Prostate gland (tissue), 2 donors: ENCODE results near the gene GPC5. TPM values are rescaled to one million over a fixed set of nuclear protein-coding genes. Genes with fewer than 3 reads are reported as not detected.

Experiments
- DNase-seq: peaks from one replicate; pipeline ENCODE4 v3.0.0-alpha.2; 2019; ENCODE audit warnings: low spot score
- H3K27ac ChIP-seq, 2 donors: fragments of 200-600 bp; sonication (generic); 2 replicates each; pipeline ENCODE4 v1.5.1; 2017 to 2019
- H3K27me3 ChIP-seq: fragments of 200-600 bp; sonication (generic); replicated peaks from 2 replicates; pipeline ENCODE4 v1.5.1; 2019; ENCODE audit not compliant: insufficient read depth
- H3K36me3 ChIP-seq, 2 donors: fragments of 200-600 bp; sonication (generic); 1 replicate in 1 of 2; 2 replicates in 1 of 2; pipeline versions ENCODE4 v1.5.1 to v1.8.1; 2017 to 2019
- H3K4me1 ChIP-seq: fragments of 200-600 bp; sonication (generic); replicated peaks from 2 replicates; pipeline ENCODE4 v1.5.1; 2019
- H3K4me3 ChIP-seq, 2 donors: fragments of 200-600 bp; sonication (generic); 2 replicates each; pipeline ENCODE4 v1.5.1; 2017 to 2019
- H3K9me3 ChIP-seq: fragments of 200-600 bp; sonication (generic); 2 replicates; pipeline ENCODE4 v1.5.1; 2017
- POLR2A ChIP-seq: fragments of 450-650 bp; IDR thresholded peaks from one replicate; pipeline ENCODE4 v1.6.1; 2016; ENCODE audit warnings: antibody characterized with exemption, mild to moderate bottlenecking
- POLR2AphosphoS5 ChIP-seq: sonication (generic); formaldehyde crosslinking; IDR thresholded peaks from one replicate; pipeline ENCODE4 v1.6.1; 2017; ENCODE audit warnings: antibody characterized with exemption
- WGBS: methylation state at CpG from one replicate; pipeline ENCODE4 v1.1.5; 2018; 5-methylcytosine and 5-hydroxymethylcytosine counted together
- intact Hi-C: fragments of 100-400 bp; cut with DNase I; formaldehyde crosslinking; loops from one replicate; pipeline ENCODE4 v1.14.2; 2022
- total RNA-seq, 2 donors: library from RNA; depleted of rRNA; stranded (reverse); fragments of >200 nt; gene quantifications; one replicate each; pipeline ENCODE4 v1.1.0, GENCODE V29; 2016
- TF ChIP-seq, protein P1 (sequence below), 4 experiments: fragments of 200-600 bp in 2 of 4; fragments of 450-650 bp in 2 of 4; sonication (generic) in 2 of 4; IDR thresholded peaks; 1 replicate in 3 of 4; 2 replicates in 1 of 4; pipeline ENCODE4 v1.5.1; 2016 to 2019; ENCODE audit warnings: antibody characterized with exemption in 4 of 4, mild to moderate bottlenecking in 2 of 4, moderate library complexity in 2 of 4

GPC5 gene
- total RNA-seq, 2 donors from 2014 or later = 0.23 to 35.0 TPM

DNA sequence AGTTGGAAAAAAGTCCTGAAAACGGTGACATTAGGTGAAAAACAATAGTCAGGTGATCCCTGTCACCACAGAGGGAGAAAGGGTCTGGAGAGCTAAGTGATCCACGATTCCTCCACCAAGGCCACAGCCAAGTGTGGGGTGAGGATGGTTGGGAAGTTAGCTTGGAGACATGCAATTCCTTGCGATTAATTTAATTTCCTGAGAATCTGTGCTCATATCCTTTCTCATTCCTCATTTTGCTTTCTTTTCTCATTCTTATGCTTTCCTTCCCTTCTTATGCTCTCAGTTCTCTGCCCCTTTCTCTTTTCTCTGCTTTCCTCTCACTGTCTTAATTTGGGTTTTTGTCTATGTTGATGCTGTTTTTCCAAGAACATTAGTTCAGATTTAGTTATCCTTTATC lies 68.8 kb downstream of the GPC5 start:
- TF ChIP-seq POLR2A (no peak), POLR2AphosphoS5 (no peak)
- TF ChIP-seq, protein P1, sequence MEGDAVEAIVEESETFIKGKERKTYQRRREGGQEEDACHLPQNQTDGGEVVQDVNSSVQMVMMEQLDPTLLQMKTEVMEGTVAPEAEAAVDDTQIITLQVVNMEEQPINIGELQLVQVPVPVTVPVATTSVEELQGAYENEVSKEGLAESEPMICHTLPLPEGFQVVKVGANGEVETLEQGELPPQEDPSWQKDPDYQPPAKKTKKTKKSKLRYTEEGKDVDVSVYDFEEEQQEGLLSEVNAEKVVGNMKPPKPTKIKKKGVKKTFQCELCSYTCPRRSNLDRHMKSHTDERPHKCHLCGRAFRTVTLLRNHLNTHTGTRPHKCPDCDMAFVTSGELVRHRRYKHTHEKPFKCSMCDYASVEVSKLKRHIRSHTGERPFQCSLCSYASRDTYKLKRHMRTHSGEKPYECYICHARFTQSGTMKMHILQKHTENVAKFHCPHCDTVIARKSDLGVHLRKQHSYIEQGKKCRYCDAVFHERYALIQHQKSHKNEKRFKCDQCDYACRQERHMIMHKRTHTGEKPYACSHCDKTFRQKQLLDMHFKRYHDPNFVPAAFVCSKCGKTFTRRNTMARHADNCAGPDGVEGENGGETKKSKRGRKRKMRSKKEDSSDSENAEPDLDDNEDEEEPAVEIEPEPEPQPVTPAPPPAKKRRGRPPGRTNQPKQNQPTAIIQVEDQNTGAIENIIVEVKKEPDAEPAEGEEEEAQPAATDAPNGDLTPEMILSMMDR (IDR thresholded peaks at IDR 0.05) = no peak
- no peak for DNase-seq
- H3K9me3 ChIP-seq = no peaks in the 10 kb centered on the region
- H3K4me3 ChIP-seq = no peak overlapping the region
- no peaks in the 10 kb centered on the region for H3K27me3 ChIP-seq
- H3K36me3 ChIP-seq = no peaks in the 10 kb centered on the region
- H3K4me1 ChIP-seq = no peaks in the 10 kb centered on the region
- H3K27ac ChIP-seq = no peak overlapping the region
- intact Hi-C loops = no loop called here
- WGBS = 76% methylated on average over 3 of the region's 3 CpGs

DNA sequence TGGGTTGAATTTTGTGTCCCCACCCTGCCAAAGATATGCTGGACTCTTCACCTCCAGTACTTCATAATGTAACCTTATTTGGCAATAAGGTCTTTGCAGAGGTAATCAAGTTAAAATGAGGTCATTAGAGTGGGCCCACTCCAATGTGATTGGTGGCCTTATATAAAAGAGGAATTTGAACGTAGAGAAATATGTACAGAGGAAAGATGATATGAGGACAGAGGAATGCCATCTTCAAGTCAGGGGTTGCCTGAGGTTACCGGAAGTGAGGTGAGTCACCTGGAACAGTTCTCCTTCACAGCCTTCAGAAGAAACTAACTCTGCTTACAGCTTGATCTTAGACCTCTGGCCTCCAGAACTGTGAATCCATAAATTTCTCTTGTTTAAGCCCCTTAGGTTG lies 69.9 kb downstream of the GPC5 start:
- DNase-seq = no peak
- no peak overlapping the region for H3K4me3 ChIP-seq
- H3K9me3 ChIP-seq = no peaks in the 10 kb centered on the region
- 82% methylated on average over 2 of the region's 2 CpGs for WGBS
- H3K27ac ChIP-seq = no peak overlapping the region
- TF ChIP-seq POLR2AphosphoS5 = no peak
- H3K27me3 ChIP-seq = no peaks in the 10 kb centered on the region
- no peaks in the 10 kb centered on the region for H3K4me1 ChIP-seq
- no peaks in the 10 kb centered on the region for H3K36me3 ChIP-seq
- intact Hi-C loops = no loop called here

- intact Hi-C loops = no loop called here
- H3K9me3 ChIP-seq = no peaks in the 10 kb centered on the region
- no peaks in the 10 kb centered on the region for H3K27me3 ChIP-seq
- no peaks in the 10 kb centered on the region for H3K36me3 ChIP-seq
- no peaks in the 10 kb centered on the region for H3K4me1 ChIP-seq
- no peak for DNase-seq
- TF ChIP-seq, protein P1 (IDR thresholded peaks at IDR 0.05) = no peak
- TF ChIP-seq POLR2A (no peak), POLR2AphosphoS5 (no peak)
- H3K27ac ChIP-seq = no peak overlapping the region
- 73% methylated on average over 4 of the region's 4 CpGs for WGBS
- no peak overlapping the region for H3K4me3 ChIP-seq
Observed at GRCh38 chr13:91470084-91470621, 71.7 kb downstream of the GPC5 start.

GRCh38 chr13:91470681-91471080 lies 72.3 kb downstream of the GPC5 start:
- intact Hi-C loops = no loop called here
- Histone ChIP-seq H3K36me3 (no peaks in the 10 kb centered on the region), H3K4me3 (no peak overlapping the region), H3K27ac (no peak overlapping the region), H3K4me1 (no peaks in the 10 kb centered on the region), H3K9me3 (no peaks in the 10 kb centered on the region), H3K27me3 (no peaks in the 10 kb centered on the region)
- WGBS = 89% methylated on average over 3 of the region's 3 CpGs
- TF ChIP-seq POLR2AphosphoS5 = no peak
- TF ChIP-seq, protein P1 (IDR thresholded peaks at IDR 0.05) = no peak
- TF ChIP-seq POLR2A = no peak
- DNase-seq = no peak

GRCh38 chr13:91482427-91482826 lies 84.0 kb downstream of the GPC5 start:
- Histone ChIP-seq H3K27me3 (no peaks in the 10 kb centered on the region), H3K4me3 (no peak overlapping the region), H3K9me3 (no peaks in the 10 kb centered on the region), H3K4me1 (no peaks in the 10 kb centered on the region), H3K36me3 (no peaks in the 10 kb centered on the region), H3K27ac (no peak overlapping the region)
- no peak for DNase-seq
- intact Hi-C loops = no loop called here
- TF ChIP-seq, protein P1 (IDR thresholded peaks at IDR 0.05) = no peak
- TF ChIP-seq POLR2AphosphoS5 (no peak), POLR2A (no peak)
- 22% methylated on average over 5 of the region's 5 CpGs for WGBS
